Esophagus muscularis mucosa (tissue), 4 donors: ENCODE data around the gene ACP3. TPM values are rescaled to one million over a fixed set of nuclear protein-coding genes. Genes with fewer than 3 reads are reported as not detected.
"Not testable (repeated sequence)": the region's sequence is repeated elsewhere in the genome, so short reads cannot be mapped to it uniquely, and the experiment has no call there.

Source experiments
- DNase-seq: peaks from one replicate; pipeline ENCODE4 v3.0.0-alpha.2; 2017; ENCODE audit errors: extremely low spot score
- H3K27ac ChIP-seq, 4 donors: fragments of 200-600 bp; sonication (generic); replicated peaks in 1 of 4; 1 replicate in 3 of 4; 2 replicates in 1 of 4; pipeline ENCODE4 v1.5.1; 2016 to 2019; ENCODE audit warnings: mild to moderate bottlenecking in 1 of 4
- H3K27me3 ChIP-seq, 4 donors: fragments of 200-600 bp; sonication (generic); one replicate each; pipeline versions ENCODE4 v1.5.1 to v1.6.0; 2016 to 2019
- H3K36me3 ChIP-seq, 4 donors: fragments of 200-600 bp; sonication (generic); one replicate each; pipeline ENCODE4 v1.5.1; 2016 to 2019
- H3K4me1 ChIP-seq, 4 donors: fragments of 200-600 bp; sonication (generic); one replicate each; pipeline ENCODE4 v1.5.1; 2016 to 2019
- H3K4me3 ChIP-seq, 4 donors: fragments of 200-600 bp; sonication (generic); 1 replicate in 2 of 4; 2 replicates in 2 of 4; pipeline ENCODE4 v1.5.1; 2016 to 2019; ENCODE audit warnings: mild to moderate bottlenecking in 4 of 4, moderate library complexity in 1 of 4
- H3K9me3 ChIP-seq, 4 donors: fragments of 200-600 bp; sonication (generic); 1 replicate in 3 of 4; 2 replicates in 1 of 4; pipeline ENCODE4 v1.5.1; 2016 to 2019
- CTCF ChIP-seq, 3 experiments: fragments of 200-600 bp in 2 of 3; fragments of 450-650 bp in 1 of 3; sonication (generic) in 2 of 3; IDR thresholded peaks; one replicate each; pipeline ENCODE4 v1.5.1; 2017 to 2019; ENCODE audit warnings: antibody characterized with exemption in 3 of 3, mild to moderate bottlenecking in 2 of 3, moderate library complexity in 1 of 3
- EP300 ChIP-seq: sonication (generic); formaldehyde crosslinking; IDR thresholded peaks from one replicate; pipeline ENCODE4 v1.6.1; 2017; ENCODE audit warnings: antibody characterized with exemption
- POLR2A ChIP-seq: fragments of 450-650 bp; IDR thresholded peaks from one replicate; pipeline ENCODE4 v1.6.1; 2017; ENCODE audit warnings: antibody characterized with exemption, moderate library complexity, mild to moderate bottlenecking, low read depth
- POLR2AphosphoS5 ChIP-seq, 2 donors: sonication (generic); formaldehyde crosslinking; IDR thresholded peaks; one replicate each; pipeline ENCODE4 v1.6.1; 2017; ENCODE audit warnings: antibody characterized with exemption in 2 of 2
- WGBS: methylation state at CpG from one replicate; pipeline ENCODE4 v1.1.5; 2018; 5-methylcytosine and 5-hydroxymethylcytosine counted together
- intact Hi-C: fragments of 100-400 bp; cut with DNase I; formaldehyde crosslinking; loops from one replicate; pipeline ENCODE4 v1.15.1; 2023
- total RNA-seq, 4 donors: library from RNA; depleted of rRNA; stranded (reverse); fragments of >200 nt; gene quantifications; one replicate each; pipeline versions ENCODE4 v1.1.0 to v1.2.1, GENCODE V29; 2016

ACP3 gene
- total RNA-seq, 4 donors from 2014 or later, result 0.58 to 2.8 (median 1.9) TPM

- no peak overlapping the region for H3K4me3 ChIP-seq
- H3K27me3 ChIP-seq, result no peaks in the 10 kb centered on the region
- 92% methylated on average over 1 of the region's 1 CpG for WGBS
- no peak overlapping the region for H3K27ac ChIP-seq
- intact Hi-C loops, result no loop called here
- no peak for DNase-seq
- H3K9me3 ChIP-seq, result no peaks in the 10 kb centered on the region
- no peaks in the 10 kb centered on the region for H3K4me1 ChIP-seq
- TF ChIP-seq POLR2A (no peak), EP300 (no peak), POLR2AphosphoS5 (IDR thresholded peaks at IDR 0.05) (no peak)
- no peaks in the 10 kb centered on the region for H3K36me3 ChIP-seq
Observed at GRCh38 chr3:132360717-132361116, 43.5 kb downstream of the ACP3 start.

- no peaks in the 10 kb centered on the region for H3K36me3 ChIP-seq
- H3K27me3 ChIP-seq, result no peaks in the 10 kb centered on the region
- intact Hi-C loops, result no loop called here
- H3K9me3 ChIP-seq, result no peaks in the 10 kb centered on the region
- H3K4me3 ChIP-seq, result no peak overlapping the region
- 78% methylated on average over 2 of the region's 2 CpGs for WGBS
- H3K4me1 ChIP-seq, result no peaks in the 10 kb centered on the region
- no peak for DNase-seq
- H3K27ac ChIP-seq, result no peak overlapping the region
- TF ChIP-seq EP300 (no peak), POLR2AphosphoS5 (IDR thresholded peaks at IDR 0.05) (no peak), CTCF (IDR thresholded peaks at IDR 0.05) (no peak), POLR2A (no peak)
Observed at GRCh38 chr3:132362329-132362728, 45.1 kb downstream of the ACP3 start.

GRCh38 chr3:132368515-132368914, 51.3 kb downstream of the ACP3 start:
- Histone ChIP-seq H3K27me3 (no peaks in the 10 kb centered on the region), H3K36me3 (no peaks in the 10 kb centered on the region), H3K4me1 (no peaks in the 10 kb centered on the region), H3K27ac (no peak overlapping the region), H3K4me3 (no peak overlapping the region), H3K9me3 (no peaks in the 10 kb centered on the region)
- WGBS, result 87% methylated on average over 2 of the region's 2 CpGs
- intact Hi-C loops, result no loop called here
- no peak for DNase-seq
- TF ChIP-seq POLR2AphosphoS5 (IDR thresholded peaks at IDR 0.05) (no peak), CTCF (IDR thresholded peaks at IDR 0.05) (no peak), EP300 (no peak), POLR2A (no peak)

DNA sequence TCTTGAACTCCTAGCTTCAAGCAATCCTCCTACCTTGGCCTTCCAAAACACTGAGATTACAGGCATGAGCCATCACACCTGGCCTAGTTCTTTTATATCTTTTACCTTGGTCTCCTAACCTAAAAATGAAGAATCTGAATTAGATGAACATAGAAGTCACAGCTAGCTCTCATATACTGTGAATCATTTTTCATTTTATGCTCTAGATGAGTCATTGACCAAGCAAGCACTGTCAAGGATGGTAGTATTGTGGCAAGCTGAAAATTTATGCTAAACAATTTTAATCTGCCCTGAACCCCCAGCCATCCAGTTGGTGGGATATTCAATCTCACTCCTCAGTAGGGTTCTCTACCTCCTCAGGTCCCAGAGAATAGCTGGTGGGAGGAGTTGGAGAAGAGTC, 51.8 kb downstream of the ACP3 start:
- H3K27ac ChIP-seq, result no peak overlapping the region
- no peaks in the 10 kb centered on the region for H3K36me3 ChIP-seq
- intact Hi-C loops, result no loop called here
- no peaks in the 10 kb centered on the region for H3K9me3 ChIP-seq
- no peak overlapping the region for H3K4me3 ChIP-seq
- TF ChIP-seq POLR2AphosphoS5 (IDR thresholded peaks at IDR 0.05) (no peak), POLR2A (no peak), EP300 (no peak), CTCF (IDR thresholded peaks at IDR 0.05) (no peak)
- no peaks in the 10 kb centered on the region for H3K27me3 ChIP-seq
- no peak for DNase-seq
- H3K4me1 ChIP-seq, result no peaks in the 10 kb centered on the region

GRCh38 chr3:132376945-132377354, 59.7 kb downstream of the ACP3 start:
- not testable (repeated sequence) for DNase-seq
- WGBS, result 95% methylated on average over 25 of the region's 25 CpGs

GRCh38 chr3:132378048-132378762, 61.0 kb downstream of the ACP3 start:
- 82% methylated on average over 2 of the region's 2 CpGs for WGBS
- H3K4me1 ChIP-seq, result no peaks in the 10 kb centered on the region
- no peak overlapping the region for H3K4me3 ChIP-seq
- H3K9me3 ChIP-seq, result no peaks in the 10 kb centered on the region
- no peak overlapping the region for H3K27ac ChIP-seq
- no peaks in the 10 kb centered on the region for H3K36me3 ChIP-seq
- DNase-seq, result no peak
- H3K27me3 ChIP-seq, result peaks cover 0 to 14% (median 0%) of the 10 kb centered on the region in 4 donors
- intact Hi-C loops, result no loop called here
- no peak for TF ChIP-seq POLR2A

More at GRCh38 chr3:132376945-132377354, 59.7 kb downstream of the ACP3 start:
- intact Hi-C loops, H3K36me3 ChIP-seq, H3K4me1 ChIP-seq, H3K27ac ChIP-seq, H3K4me3 ChIP-seq, H3K27me3 ChIP-seq, H3K9me3 ChIP-seq: not testable (repeated sequence)
